SK-N-SH (cell line): ENCODE measurements around the gene NBEAL2. TPM values are rescaled to one million over a fixed set of nuclear protein-coding genes. Genes with fewer than 3 reads are reported as not detected.

Experiments used
- CTCF ChIA-PET: fragments of 300-600, 350-600 bp; formaldehyde crosslinking; extraction: SDS; loops from one replicate; lab custom pipeline; 2021; lab: Yijun Ruan, JAX
- POLR2A ChIA-PET: fragments of 350-600 bp; sonication (Branson Sonifier 250); formaldehyde crosslinking; extraction: SDS; loops from one replicate; lab custom pipeline; 2020; ENCODE audit warnings: antibody characterized with exemption, inconsistent platforms; lab: Yijun Ruan, JAX
- DNase-seq: peaks from one replicate; pipeline ENCODE4 v3.0.0; 2012
- H2AFZ ChIP-seq: fragments of 200-600 bp; sonication (generic); 2 replicates; pipeline ENCODE4 v1.8.1; 2016; ENCODE audit warnings: antibody characterized with exemption, mild to moderate bottlenecking, low read depth
- H3F3A ChIP-seq: fragments of 200-600 bp; sonication (generic); replicated peaks from 2 replicates; pipeline ENCODE3; 2016; ENCODE audit warnings: antibody characterized with exemption, mild to moderate bottlenecking; ENCODE audit not compliant: insufficient read depth
- H3K27ac ChIP-seq, 2 experiments: fragments of 200-500 bp in 1 of 2; fragments of 200-600 bp in 1 of 2; sonication (Bioruptor generic) in 1 of 2; sonication (generic), shearing (Covaris generic) in 1 of 2; 2 replicates each; pipeline versions ENCODE4 v1.5.1 to v1.6.1; 2014 to 2016; ENCODE audit warnings: low read depth in 2 of 2, inconsistent platforms in 1 of 2, low read length in 1 of 2, mild to moderate bottlenecking in 1 of 2, mixed read lengths in 1 of 2
- H3K27me3 ChIP-seq: fragments of 200-600 bp; sonication (generic), shearing (Covaris generic); 2 replicates; pipeline ENCODE4 v1.6.1; 2016; ENCODE audit warnings: mixed run types; ENCODE audit not compliant: insufficient read depth
- H3K36me3 ChIP-seq, 2 experiments: fragments of 200-500 bp in 1 of 2; fragments of 200-600 bp in 1 of 2; sonication (Bioruptor generic) in 1 of 2; sonication (generic) in 1 of 2; replicated peaks in 1 of 2; 2 replicates each; pipeline versions ENCODE3 to v1.5.1; 2014 to 2016; ENCODE audit warnings: low read length in 1 of 2, mild to moderate bottlenecking in 1 of 2; ENCODE audit not compliant: insufficient read depth in 2 of 2, control insufficient read depth in 1 of 2
- H3K4me1 ChIP-seq, 2 experiments: fragments of 200-500 bp in 1 of 2; fragments of 200-600 bp in 1 of 2; sonication (Bioruptor generic) in 1 of 2; sonication (generic), shearing (Covaris generic) in 1 of 2; 2 replicates each; pipeline versions ENCODE4 v1.5.1 to v1.6.1; 2014 to 2016; ENCODE audit warnings: low read depth in 1 of 2, low read length in 1 of 2, mixed run types in 1 of 2; ENCODE audit not compliant: insufficient read depth in 2 of 2, control insufficient read depth in 1 of 2
- H3K4me2 ChIP-seq: fragments of 200-600 bp; sonication (generic), shearing (Covaris generic); 2 replicates; pipeline ENCODE4 v1.6.1; 2017; ENCODE audit warnings: mixed run types
- H3K4me3 ChIP-seq, 2 experiments: fragments of 200-500 bp in 1 of 2; fragments of 200-600 bp in 1 of 2; sonication (Bioruptor generic) in 1 of 2; sonication (generic), shearing (Covaris generic) in 1 of 2; 2 replicates each; pipeline versions ENCODE4 v1.5.1 to v1.8.1; 2014 to 2016; ENCODE audit warnings: low read depth in 2 of 2, inconsistent platforms in 1 of 2, low read length in 1 of 2, mild to moderate bottlenecking in 1 of 2, mixed read lengths in 1 of 2, moderate library complexity in 1 of 2
- H3K79me2 ChIP-seq: fragments of 200-600 bp; sonication (generic); 2 replicates; pipeline ENCODE4 v1.8.1; 2017; ENCODE audit warnings: mild to moderate bottlenecking; ENCODE audit not compliant: insufficient read depth
- H3K9ac ChIP-seq: fragments of 200-600 bp; sonication (generic); 2 replicates; pipeline ENCODE4 v1.6.1; 2017; ENCODE audit warnings: mixed run types
- H3K9me2 ChIP-seq: fragments of 200-600 bp; sonication (generic); 2 replicates; pipeline ENCODE4 v1.6.1; 2017; ENCODE audit warnings: mixed run types
- H3K9me3 ChIP-seq: fragments of 200-600 bp; sonication (generic); 2 replicates; pipeline ENCODE4 v1.6.1; 2017; ENCODE audit warnings: mixed run types, mild to moderate bottlenecking, moderate library complexity
- H4K20me1 ChIP-seq: fragments of 200-600 bp; sonication (generic); 2 replicates; pipeline ENCODE4 v1.6.1; 2017; ENCODE audit warnings: mild to moderate bottlenecking, mixed run types; ENCODE audit not compliant: insufficient read depth
- ELF1 ChIP-seq: IDR thresholded peaks from 2 replicates; pipeline ENCODE4 v1.4.0; 2012
- EP300 ChIP-seq, 2 experiments: IDR thresholded peaks; 2 replicates each; pipeline versions ENCODE4 v1.4.0 to v1.6.1; 2012; ENCODE audit warnings: borderline replicate concordance in 1 of 2, low read depth in 1 of 2, low read length in 1 of 2
- FOSL2 ChIP-seq: IDR thresholded peaks from 2 replicates; pipeline ENCODE4 v1.4.0; 2012; ENCODE audit warnings: low read depth, mild to moderate bottlenecking, moderate library complexity, borderline replicate concordance
- FOXJ3 ChIP-seq: sonication (generic); formaldehyde crosslinking; IDR thresholded peaks from 2 replicates; pipeline ENCODE4 v1.5.1; 2020; ENCODE audit warnings: mild to moderate bottlenecking, missing genetic modification reagents
- JUND ChIP-seq: IDR thresholded peaks from 2 replicates; pipeline ENCODE4 v1.4.0; 2012
- MAX ChIP-seq: IDR thresholded peaks from 2 replicates; pipeline ENCODE4 v1.4.0; 2012; ENCODE audit warnings: low read depth
- MEF2A ChIP-seq: IDR thresholded peaks from 2 replicates; pipeline ENCODE4 v1.4.0; 2012; ENCODE audit warnings: low read depth, borderline replicate concordance
- NRF1 ChIP-seq: IDR thresholded peaks from 2 replicates; pipeline ENCODE4 v1.6.1; 2012; ENCODE audit warnings: low read depth, mild to moderate bottlenecking, low read length
- POLR2AphosphoS5 ChIP-seq: IDR thresholded peaks from 2 replicates; pipeline ENCODE4 v1.6.1; 2012; ENCODE audit warnings: low read depth, low read length
- RAD21 ChIP-seq: IDR thresholded peaks from 2 replicates; pipeline ENCODE4 v1.6.1; 2012; ENCODE audit warnings: mild to moderate bottlenecking, low read length
- RFX5 ChIP-seq: IDR thresholded peaks from 2 replicates; pipeline ENCODE4 v1.6.1; 2012; ENCODE audit warnings: mild to moderate bottlenecking, improper control_type of control experiment, low read length
- RXRA ChIP-seq: IDR thresholded peaks from 2 replicates; pipeline ENCODE4 v1.4.0; 2012; ENCODE audit warnings: low read depth, mild to moderate bottlenecking, borderline replicate concordance
- SMC3 ChIP-seq: IDR thresholded peaks from 2 replicates; pipeline ENCODE4 v1.6.1; 2012; ENCODE audit warnings: low read depth, low read length, improper control_type of control experiment
- USF1 ChIP-seq: IDR thresholded peaks from 2 replicates; pipeline ENCODE4 v1.4.0; 2012; ENCODE audit warnings: low read depth, borderline replicate concordance
- YY1 ChIP-seq: IDR thresholded peaks from 2 replicates; pipeline ENCODE4 v1.4.0; 2012; ENCODE audit warnings: low read depth, mild to moderate bottlenecking
- ZBTB33 ChIP-seq: IDR thresholded peaks from 2 replicates; pipeline ENCODE4 v1.4.0; 2012; ENCODE audit warnings: low read depth, borderline replicate concordance
- polyA plus RNA-seq, 3 experiments: library from polyadenylated mRNA; depleted of rRNA; stranded (reverse); fragments of >200 nt; gene quantifications; 2 replicates each; pipeline ENCODE4 v1.2.3, GENCODE V29; 2012
- TF ChIP-seq, protein P1 (sequence below): IDR thresholded peaks from 2 replicates; pipeline ENCODE4; 2012
- TF ChIP-seq, protein P2 (sequence below): fragments of 150-350 bp; IDR thresholded peaks from 2 replicates; pipeline ENCODE4 v1.6.1; 2017; ENCODE audit warnings: antibody characterized with exemption, low read length, low read depth, borderline replicate concordance

Gene NBEAL2
- polyA plus RNA-seq, 1 of the 3 experiments (the other 2 are of a cell fraction), result 20.3 TPM

DNA sequence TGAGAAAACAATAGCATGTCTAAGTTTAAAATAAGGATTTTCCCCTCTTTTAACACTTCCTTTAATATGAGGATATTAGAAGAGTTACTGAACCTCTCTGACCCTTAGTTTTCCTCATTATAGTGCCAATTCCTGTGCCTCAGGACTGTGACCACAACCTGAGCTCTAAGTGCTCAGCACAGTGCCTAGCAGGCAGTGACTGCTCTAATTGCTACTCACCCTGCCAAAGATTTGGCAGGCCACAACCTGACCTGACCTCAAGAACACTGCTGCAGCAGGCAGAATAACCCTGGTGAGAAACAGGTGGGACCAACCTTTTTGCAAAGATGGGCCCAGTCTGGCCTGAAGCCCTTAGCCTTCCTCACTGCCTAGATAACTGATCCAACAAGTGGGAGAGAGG, 35.7 kb downstream of the NBEAL2 start:
- no peak for DNase-seq
- peaks cover 20% of the 10 kb centered on the region for H3F3A ChIP-seq
- H4K20me1 ChIP-seq, result no peaks in the 10 kb centered on the region
- peaks cover 5% of the 10 kb centered on the region; the same call in 1 of the 2 replicates for H3K79me2 ChIP-seq
- H2AFZ ChIP-seq, result no peak overlapping the region
- CTCF ChIA-PET, result no interaction called here
- no peaks in the 10 kb centered on the region for H3K9me2 ChIP-seq
- peaks cover 0 to 15% of the 10 kb centered on the region in 2 experiments; a peak in 2 of 4 replicates for H3K4me1 ChIP-seq
- no peaks in the 10 kb centered on the region for H3K9me3 ChIP-seq
- H3K27me3 ChIP-seq, result no peaks in the 10 kb centered on the region
- POLR2A ChIA-PET, result no interaction called here
- no peak overlapping the region for H3K9ac ChIP-seq
- H3K4me3 ChIP-seq, result no peak overlapping the region
- H3K4me2 ChIP-seq, result no peak overlapping the region
- TF ChIP-seq YY1, result no peak
- TF ChIP-seq MEF2A, result no peak
- TF ChIP-seq SMC3, result no peak
- TF ChIP-seq FOSL2, result no peak
- TF ChIP-seq, protein P1, sequence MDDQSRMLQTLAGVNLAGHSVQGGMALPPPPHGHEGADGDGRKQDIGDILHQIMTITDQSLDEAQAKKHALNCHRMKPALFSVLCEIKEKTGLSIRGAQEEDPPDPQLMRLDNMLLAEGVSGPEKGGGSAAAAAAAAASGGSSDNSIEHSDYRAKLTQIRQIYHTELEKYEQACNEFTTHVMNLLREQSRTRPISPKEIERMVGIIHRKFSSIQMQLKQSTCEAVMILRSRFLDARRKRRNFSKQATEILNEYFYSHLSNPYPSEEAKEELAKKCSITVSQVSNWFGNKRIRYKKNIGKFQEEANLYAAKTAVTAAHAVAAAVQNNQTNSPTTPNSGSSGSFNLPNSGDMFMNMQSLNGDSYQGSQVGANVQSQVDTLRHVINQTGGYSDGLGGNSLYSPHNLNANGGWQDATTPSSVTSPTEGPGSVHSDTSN, result no peak
- TF ChIP-seq, protein P2, sequence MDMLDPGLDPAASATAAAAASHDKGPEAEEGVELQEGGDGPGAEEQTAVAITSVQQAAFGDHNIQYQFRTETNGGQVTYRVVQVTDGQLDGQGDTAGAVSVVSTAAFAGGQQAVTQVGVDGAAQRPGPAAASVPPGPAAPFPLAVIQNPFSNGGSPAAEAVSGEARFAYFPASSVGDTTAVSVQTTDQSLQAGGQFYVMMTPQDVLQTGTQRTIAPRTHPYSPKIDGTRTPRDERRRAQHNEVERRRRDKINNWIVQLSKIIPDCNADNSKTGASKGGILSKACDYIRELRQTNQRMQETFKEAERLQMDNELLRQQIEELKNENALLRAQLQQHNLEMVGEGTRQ, result no peak
- TF ChIP-seq FOXJ3 (CRISPR knock-in tag), result no peak
- TF ChIP-seq ELF1, result no peak
- TF ChIP-seq ZBTB33, result no peak
- TF ChIP-seq RAD21, result no peak
- no peak for TF ChIP-seq RXRA
- TF ChIP-seq MAX, result no peak
- no peak for TF ChIP-seq USF1
- TF ChIP-seq EP300 (IDR thresholded peaks at IDR 0.05; ENCODE audit: borderline replicate concordance in 1 of 2, low read depth in 1 of 2, low read length in 1 of 2), result no peak
- TF ChIP-seq JUND, result no peak
- no peak for TF ChIP-seq POLR2AphosphoS5
- TF ChIP-seq NRF1, result no peak
- no peak for TF ChIP-seq RFX5
- TF ChIP-seq, all 33 proteins: peak for 0
- Histone ChIP-seq H3K36me3 (peaks cover 4 to 45% of the 10 kb centered on the region in 2 experiments), H3K27ac (no peak overlapping the region)
